ENCODE results near the gene MAP2K3. TPM values are rescaled to one million over a fixed set of nuclear protein-coding genes. Genes with fewer than 3 reads are reported as not detected.

Gene MAP2K3
- total RNA-seq = 46.7 and 59.2 TPM in 2 replicates

DNA sequence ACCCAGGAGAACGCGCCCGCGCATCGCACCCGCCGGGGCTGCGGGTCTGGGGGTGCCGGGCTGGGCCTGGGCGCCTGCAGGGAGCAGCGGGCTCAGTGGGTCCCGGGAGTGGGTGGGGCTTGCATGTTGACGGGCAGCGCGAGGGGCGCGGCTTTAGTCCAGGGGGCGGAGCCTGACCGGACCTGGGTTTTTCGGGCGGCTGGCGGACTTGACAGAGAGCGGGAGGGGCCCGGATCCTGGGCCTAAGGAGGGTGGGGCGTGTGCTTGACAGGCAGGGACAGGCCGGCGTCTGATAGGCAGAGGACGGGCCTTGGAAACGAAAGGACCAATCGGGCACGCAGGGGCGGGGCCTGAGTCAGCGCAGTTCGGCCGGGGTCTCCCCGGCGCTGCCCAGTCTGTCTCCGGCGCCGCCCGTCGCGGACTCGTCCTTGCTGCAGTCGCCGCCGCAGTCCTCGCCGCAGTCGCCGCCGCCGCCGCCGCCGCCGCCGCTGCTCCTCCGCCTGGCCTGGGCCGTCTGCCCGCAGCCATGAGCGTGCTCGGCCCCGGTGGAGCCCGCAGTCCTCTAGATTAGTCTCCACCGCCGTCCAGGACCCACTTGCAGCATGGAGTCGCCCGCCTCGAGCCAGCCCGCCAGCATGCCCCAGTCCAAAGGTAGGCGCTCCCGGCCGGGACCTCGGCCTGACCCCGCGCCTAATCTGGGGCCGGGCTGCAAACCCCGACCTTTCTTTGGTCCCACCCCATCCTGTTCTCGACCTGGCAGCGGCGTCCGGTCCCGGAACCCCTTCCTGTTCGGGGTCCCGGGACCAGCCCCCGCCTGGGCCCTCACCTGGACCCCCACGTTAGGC lies at the start of gene MAP2K3:
Gene MAP2K3, plus strand, starts transcription at position 393 of the 845 bp plus-strand sequence. Its CDS starts 210 bp downstream, at position 603.

DNA sequence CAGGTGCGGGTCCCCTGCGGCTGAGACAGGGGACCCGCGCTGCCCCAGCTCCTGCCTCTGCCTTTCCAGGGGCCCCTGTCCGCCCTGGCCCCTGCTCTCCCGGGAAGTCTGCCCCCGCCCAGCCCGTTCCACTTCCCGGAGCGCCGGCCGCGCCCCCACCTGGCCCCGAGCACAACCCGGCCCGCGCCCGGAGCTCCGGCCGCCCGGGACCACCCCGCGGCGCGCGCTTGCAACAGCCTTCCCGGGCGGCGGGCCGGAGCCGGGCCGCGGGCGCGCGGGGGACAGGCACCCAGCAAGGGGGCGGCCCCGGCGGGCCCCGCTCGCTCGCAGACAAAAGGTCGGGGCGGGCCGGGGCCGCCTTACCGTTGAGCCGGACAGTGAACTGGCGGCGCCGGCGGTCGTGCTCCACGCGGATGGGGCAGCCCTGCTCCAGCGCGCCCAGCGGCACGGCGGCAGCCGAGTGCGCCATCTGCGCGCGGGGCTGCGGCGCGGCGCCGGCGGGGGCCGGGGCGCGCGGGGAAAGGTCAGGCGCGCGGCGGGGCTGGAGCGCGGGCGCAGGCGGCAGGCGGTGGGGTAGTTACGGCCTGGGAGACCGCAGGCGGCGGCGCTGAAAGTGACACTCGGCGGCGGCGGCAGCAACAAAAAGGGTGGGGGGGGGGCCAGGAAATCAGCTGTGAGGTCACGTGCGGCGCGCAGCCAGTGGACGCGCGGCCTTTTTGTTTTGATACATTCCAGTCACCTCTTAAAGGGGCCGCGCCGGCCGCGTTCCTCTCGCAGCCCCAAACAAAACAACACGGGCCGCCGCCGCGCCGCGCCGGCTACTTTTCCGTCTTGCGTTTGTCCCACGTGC lies 31.5 kb upstream of the MAP2K3 start, which contains the start of gene NATD1:
Gene NATD1, minus strand, starts transcription at position 615 of the 850 bp plus-strand sequence. Its CDS starts 146 bp downstream, at position 469.

Other genes with a start within 250 kb of the MAP2K3 start
- 244 and 274 TPM in 2 replicates for gene USP22, start 241.7 kb upstream of the MAP2K3 start, total RNA-seq
- 12.6 and 18.3 TPM in 2 replicates for gene DHRS7B, start 157.7 kb upstream of the MAP2K3 start, total RNA-seq
- 17.7 and 21.0 TPM in 2 replicates for gene TMEM11, start 70.5 kb upstream of the MAP2K3 start, total RNA-seq
- 11.2 and 16.3 TPM in 2 replicates for gene NATD1, start 31.3 kb upstream of the MAP2K3 start, total RNA-seq
- 2.3 and 4.5 TPM in 2 replicates for gene KCNJ12, start 91.6 kb downstream of the MAP2K3 start, total RNA-seq